H54 (cell line): Measurements from ENCODE around the gene TPBGL.

Experiments used
- DNase-seq: peaks from one replicate; pipeline ENCODE4 v3.0.0; 2011; ENCODE audit warnings: low spot score, mixed read lengths; ENCODE audit not compliant: insufficient read length
- FAIRE-seq: peaks from 3 replicates; lab custom pipeline; 2011; peaks lifted over from hg19 to GRCh38; lab: Jason Lieb, UNC
- POLR2A ChIP-seq: IDR thresholded peaks from 2 replicates; pipeline ENCODE4 v1.6.1; 2011; ENCODE audit warnings: low read depth, mild to moderate bottlenecking, low read length

TPBGL gene, protein sequence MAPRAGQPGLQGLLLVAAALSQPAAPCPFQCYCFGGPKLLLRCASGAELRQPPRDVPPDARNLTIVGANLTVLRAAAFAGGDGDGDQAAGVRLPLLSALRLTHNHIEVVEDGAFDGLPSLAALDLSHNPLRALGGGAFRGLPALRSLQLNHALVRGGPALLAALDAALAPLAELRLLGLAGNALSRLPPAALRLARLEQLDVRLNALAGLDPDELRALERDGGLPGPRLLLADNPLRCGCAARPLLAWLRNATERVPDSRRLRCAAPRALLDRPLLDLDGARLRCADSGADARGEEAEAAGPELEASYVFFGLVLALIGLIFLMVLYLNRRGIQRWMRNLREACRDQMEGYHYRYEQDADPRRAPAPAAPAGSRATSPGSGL

GRCh38 chr11:75240311-75241035 is at the start of gene TPBGL:
Gene TPBGL, plus strand, starts transcription at chr11:75240774. Its CDS starts 276 bp downstream, at chr11:75241050.
- no peak for DNase-seq
- no peak for FAIRE-seq
- no peak for TF ChIP-seq POLR2A

DNA sequence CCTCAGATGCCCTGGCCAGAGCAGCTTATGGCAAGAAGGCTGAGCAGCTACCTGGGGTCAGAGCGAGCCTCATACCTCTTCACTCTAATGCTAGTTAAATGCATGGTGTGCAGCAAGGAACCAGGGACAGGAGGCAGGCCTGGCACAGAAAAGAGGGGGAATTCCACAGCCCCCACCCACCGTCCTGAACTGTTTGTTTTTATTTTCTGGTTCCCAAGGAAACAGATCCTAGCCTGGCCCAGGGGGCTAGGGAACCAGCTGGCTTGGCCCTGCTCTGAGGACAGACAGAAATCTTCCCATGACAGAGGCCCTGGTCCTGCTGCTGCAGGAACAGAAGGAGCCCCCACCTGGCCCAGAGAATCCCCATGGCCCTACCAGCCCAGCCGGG is 49.2 kb upstream of the TPBGL start:
- DNase-seq = no peak
- TF ChIP-seq POLR2A = no peak
- no peak for FAIRE-seq

GRCh38 chr11:75193271-75193670 is 47.3 kb upstream of the TPBGL start:
- no peak for DNase-seq
- no peak for FAIRE-seq
- TF ChIP-seq POLR2A = no peak

- FAIRE-seq = no peak
- DNase-seq = no peak
- no peak for TF ChIP-seq POLR2A
Measured at GRCh38 chr11:75193711-75194110, 46.9 kb upstream of the TPBGL start.

- FAIRE-seq (no peak), DNase-seq (no peak)
- no peak for TF ChIP-seq POLR2A
Measured at GRCh38 chr11:75194147-75194546, 46.4 kb upstream of the TPBGL start.

DNA sequence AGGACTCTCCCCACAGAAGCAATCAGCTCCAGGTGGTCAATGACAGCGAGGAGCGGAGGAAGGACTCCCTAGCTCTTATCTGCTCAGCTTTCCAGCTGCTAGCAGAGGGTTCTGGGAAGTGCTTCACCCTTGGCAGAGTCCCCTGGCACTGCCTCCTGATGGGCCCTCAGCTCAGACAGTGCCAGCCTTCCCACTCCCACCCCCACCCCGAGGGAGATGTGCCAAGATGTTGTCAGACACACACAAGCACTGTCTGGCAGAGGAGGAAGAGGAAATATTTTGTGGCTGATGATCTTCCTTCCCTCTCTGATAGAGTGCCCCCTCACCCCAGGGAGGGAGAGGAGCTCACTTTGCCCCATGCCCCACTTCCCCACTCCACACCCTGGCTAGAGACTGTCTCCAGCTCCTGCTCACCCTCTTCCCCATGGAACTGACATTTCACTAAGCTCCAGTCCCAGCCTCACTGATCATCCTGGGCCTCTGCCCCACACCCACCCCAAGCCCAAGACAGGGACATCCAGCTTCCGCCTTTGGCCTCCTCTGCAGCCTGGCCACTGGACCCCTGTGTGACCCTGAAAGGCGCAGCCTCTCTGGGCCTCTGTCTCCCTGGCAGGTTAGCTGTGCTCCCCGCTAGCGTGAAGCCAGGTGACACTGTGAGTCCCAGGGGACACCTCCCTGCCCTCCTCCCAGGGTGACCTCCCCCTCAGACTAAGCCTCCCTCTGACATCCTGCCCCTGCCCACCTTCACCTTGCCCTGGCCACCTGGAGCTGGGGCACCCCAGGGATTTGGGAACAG is 45.2 kb upstream of the TPBGL start:
- DNase-seq (no peak), FAIRE-seq (no peak)
- TF ChIP-seq POLR2A = no peak

- TF ChIP-seq POLR2A = no peak
- DNase-seq (no peak), FAIRE-seq (no peak)
Measured at GRCh38 chr11:75196426-75196825, 44.1 kb upstream of the TPBGL start.

DNA sequence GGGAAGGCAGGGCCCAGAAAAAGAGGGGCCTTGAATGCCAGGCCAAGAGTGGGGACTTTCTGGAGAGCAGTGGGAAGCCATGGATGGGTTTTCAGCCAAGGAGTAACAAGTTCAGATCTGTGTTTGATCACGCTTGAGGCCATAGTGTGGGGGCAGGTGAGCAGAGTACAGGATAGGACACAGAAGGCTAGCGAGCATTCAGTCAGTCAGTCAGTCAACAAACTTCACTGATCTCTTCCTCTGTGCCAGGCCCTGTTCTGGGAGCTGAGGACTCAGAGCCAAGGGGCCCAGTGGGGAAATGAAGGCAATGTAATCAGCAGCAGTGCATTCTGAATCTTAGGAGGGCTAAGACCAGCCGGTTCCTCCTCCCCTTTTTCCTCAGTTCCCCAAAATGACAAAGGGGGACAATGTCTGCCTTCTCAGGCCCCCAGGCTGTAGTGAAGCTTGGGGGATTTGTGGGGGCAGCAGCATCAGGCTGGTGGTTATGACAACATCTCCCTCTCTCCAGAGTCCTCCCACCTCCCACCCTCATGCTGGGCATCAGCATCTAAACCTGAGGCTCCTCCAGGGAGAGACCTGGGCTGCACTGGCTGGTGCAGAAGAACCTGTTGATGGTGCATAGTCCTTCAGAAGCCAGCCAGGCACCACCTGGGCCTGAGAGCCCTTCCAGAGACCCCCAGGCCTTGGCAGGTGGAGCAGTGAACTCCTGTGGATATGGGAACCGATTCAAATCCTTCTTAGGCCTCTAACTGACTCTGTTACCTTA is 42.9 kb upstream of the TPBGL start:
- FAIRE-seq (no peak), DNase-seq (no peak)
- no peak for TF ChIP-seq POLR2A

- no peak for TF ChIP-seq POLR2A
- FAIRE-seq = no peak
- no peak for DNase-seq
Measured at GRCh38 chr11:75198278-75198973, 42.1 kb upstream of the TPBGL start.

DNA sequence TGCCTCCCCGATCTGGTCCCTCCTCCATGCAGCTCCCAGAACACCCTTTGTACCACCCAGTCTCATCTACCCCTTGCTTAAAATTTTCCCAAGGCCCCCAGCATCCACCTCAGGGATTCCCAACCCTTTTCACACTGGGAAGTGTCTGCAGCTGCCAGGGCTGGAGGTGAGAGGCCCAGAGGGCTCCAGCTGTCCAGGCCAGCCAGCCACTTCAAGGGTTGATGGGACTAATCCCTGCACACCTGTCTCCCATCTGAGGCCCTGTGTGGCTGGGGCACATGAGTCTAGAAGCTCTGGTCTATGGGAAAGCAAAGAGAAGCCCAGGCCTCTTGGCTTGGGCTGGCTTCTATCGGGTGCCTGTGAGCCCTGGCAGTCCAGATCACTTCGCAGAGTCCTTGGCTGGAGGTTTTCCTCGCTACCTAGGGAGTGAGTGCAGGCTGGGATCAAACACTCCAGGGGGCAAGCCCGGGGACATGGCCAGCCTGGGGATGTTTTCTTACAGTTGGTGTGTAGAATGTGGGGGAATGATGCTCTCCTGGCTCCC is 41.1 kb upstream of the TPBGL start:
- no peak for TF ChIP-seq POLR2A
- no peak for FAIRE-seq
- DNase-seq = no peak

DNA sequence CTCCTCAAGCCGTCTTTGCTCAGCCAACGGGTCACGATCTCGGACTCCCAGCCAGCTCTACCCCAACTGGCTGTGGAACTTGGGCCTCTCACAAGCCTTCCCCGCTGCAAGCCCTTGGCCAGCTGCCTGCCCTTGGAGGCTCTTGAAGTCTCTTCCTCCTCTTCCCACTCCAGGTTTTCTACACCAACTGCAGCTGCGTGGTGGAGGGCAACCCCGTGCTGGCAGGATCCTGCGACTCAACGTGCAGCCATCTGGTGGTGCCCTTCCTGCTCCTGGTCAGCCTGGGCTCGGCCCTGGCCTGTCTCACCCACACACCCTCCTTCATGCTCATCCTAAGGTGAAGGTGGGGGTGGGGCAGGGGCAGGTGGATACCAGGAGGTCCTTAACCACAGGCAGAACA is 40.5 kb upstream of the TPBGL start:
- DNase-seq (no peak), FAIRE-seq (no peak)
- no peak for TF ChIP-seq POLR2A

DNA sequence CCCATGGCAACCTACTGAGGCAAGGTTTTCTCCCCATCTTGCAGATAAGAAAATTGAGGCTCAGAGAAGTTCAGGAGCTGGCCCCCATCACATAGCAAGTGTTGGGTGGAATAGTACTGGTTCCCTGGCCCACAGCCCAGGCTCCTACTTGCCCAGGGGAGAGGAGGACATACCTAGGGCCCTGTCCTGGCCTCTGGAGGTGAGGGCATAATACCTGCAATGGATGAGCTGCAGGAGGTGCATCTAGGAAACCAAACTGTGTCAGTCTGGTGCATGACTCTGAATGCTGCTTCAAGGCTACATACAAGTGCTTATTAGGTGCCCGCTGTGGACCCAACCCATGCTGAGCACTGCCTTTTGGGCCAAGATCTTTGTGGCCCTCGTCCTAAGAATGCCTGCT is 40.0 kb upstream of the TPBGL start:
- TF ChIP-seq POLR2A = no peak
- FAIRE-seq = no peak
- DNase-seq = no peak

DNA sequence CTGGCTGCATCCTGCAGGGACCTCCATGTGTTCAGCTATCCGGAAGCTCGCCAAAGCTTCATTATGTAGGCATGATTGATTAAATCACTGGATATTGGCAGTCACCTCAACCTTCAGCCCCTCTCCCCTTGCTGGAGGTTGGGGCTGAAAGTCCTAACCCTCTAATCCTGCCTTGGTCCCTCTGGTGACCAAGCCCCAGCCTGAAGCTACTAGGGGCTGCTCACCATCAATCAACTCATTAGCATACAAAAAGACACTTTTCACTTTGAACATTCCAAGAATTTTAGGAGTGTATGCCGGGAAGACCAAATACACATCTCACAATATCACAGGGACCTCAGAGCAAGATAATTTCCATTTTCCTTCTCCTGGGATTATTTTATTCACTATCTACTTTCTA is 38.8 kb upstream of the TPBGL start:
- TF ChIP-seq POLR2A = no peak
- no peak for DNase-seq
- FAIRE-seq = no peak
